GM21447 (cell line): ENCODE measurements around the gene RERG.

ENCODE experiments used
- ATAC-seq: cut with Tn5 transposase; IDR thresholded peaks from one replicate; pipeline ENCODE4 v1.9.1; 2021; ENCODE audit not compliant: unreplicated experiment

The RERG gene, protein sequence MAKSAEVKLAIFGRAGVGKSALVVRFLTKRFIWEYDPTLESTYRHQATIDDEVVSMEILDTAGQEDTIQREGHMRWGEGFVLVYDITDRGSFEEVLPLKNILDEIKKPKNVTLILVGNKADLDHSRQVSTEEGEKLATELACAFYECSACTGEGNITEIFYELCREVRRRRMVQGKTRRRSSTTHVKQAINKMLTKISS

DNA sequence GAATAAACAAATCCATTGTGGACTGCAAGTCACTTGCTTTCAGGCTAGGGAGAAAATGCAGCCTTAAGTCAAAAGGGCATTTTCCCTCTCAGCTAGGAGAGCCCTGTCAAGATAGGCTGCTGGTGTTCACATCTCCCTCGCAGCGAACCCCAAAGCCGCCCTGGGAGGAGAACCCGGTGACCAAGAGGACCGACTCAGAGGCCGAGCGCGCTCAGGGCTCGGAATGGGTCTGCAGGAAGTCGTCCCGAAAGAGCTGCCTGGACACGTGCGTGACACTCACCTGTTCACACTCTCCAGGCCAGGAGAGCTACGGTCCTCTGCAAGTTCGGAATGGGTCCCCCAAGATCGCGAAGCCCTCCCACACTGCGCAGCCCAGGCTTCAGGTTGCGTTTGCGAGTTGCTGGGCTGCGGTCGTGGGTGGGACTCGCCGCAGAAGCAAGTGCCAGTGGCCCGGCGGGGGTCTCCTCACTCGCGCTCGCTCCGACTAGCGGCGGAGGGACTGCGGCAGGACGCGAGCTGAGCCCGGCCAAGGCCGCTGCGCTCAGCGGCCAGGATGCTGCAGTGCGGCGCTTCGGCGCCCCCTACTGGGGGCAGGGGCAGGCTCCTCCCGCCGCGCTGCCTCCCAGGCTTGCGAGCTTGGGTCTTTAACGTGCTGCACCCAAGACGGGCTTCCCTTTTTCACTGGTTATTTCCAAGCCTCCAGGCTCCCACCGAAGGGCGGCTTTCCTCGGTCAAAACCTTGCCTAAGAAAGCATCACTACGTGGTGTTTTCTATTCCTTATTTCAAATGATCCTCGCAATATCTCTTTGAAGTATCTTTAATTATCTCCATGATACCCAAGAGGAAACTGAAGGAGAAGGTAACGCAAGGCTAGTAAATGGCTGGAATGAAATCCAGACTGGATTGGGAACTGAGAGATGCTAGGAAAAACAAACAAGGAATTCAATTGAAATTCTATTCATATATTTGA, at the start of gene RERG:
Gene RERG (minus strand): TSS at position 503 of the 971 bp plus-strand sequence. CDS start 3,928 bp downstream, outside the sequence.
- ATAC-seq = peak; percentile 85

DNA sequence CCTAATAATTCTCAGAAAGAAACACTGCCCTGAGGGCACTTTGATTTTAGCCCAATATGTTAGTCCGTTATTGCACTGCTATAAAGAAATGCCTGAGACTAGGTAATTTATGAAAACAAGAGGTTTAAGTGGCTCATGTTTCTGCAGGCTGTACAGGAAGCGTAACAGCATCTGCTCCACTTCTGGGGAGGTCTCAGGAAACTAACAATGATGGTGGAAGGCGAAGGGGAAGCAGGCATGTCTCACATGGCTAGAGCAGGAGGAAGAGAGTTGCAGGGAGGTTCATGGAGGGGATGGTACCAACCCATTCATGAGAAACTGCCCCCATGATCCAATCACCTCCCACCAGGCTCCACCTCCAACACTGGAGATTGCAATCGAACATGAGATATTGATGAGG, 49.4 kb upstream of the RERG start:
- ATAC-seq = no peak

- ATAC-seq = peak; percentile 87
Observed at GRCh38 chr12:15268927-15269552, 47.8 kb upstream of the RERG start.

- no peak for ATAC-seq
Observed at GRCh38 chr12:15268309-15268708, 47.1 kb upstream of the RERG start.

DNA sequence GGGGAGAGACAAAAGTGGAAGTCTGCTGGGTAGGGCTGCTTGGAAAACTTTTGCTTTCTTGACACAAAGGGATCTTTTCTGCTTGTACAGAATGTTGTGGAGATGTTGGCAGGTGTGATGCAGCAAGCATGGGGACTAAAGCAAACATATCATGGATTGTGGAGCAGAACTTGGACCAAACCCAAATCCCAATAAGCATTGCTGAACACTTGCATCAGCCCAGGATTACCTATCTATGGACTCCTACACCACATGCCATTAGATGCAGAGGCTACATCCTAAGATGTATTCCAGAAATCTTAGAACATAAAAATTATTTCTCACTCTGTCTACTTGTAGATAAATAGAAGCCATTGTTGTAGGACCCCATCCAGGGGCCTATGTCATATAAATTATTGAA, 44.7 kb upstream of the RERG start:
- no peak for ATAC-seq

- ATAC-seq = no peak
Observed at GRCh38 chr12:15256761-15257160, 35.5 kb upstream of the RERG start.

DNA sequence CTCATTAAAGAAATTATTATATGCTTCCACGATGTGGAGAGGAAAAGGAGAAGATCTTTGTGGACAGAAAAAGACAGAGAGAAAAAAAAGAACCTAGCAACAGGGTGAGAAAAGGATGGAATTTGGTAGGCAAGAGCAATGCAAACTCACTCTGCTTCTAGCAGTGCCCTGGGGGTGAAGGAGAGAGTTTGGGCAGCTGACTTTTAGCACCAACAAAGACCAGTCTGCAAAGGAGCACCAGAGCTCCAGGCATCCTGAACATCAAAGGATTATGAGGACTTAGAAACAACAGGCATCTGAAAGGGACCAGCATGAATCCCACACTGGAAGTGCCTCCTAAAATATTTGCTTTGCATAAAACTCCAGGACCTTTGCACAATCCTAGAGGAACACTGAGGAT, 32.8 kb upstream of the RERG start:
- ATAC-seq = no peak

- ATAC-seq = no peak
Observed at GRCh38 chr12:15244926-15245325, 23.7 kb upstream of the RERG start.

DNA sequence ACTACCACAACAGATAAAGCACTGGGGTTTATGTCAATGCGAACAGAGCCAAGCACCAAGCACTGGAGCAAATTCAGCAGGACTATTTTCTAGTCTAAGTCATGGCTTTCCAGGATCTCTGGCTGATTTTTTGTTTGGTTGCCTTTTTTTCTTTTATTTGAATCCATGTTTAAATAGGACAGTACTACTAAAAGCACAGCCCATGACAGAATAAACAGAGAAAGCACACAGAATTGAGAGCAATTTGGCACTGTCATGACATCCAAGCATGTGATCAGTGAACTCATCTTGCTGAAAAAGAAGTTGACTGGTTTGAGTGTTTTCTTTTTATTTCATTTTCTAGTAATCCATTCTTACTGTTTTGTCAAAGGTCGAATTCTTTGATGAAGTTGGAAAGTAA, 23.1 kb upstream of the RERG start:
- no peak for ATAC-seq

DNA sequence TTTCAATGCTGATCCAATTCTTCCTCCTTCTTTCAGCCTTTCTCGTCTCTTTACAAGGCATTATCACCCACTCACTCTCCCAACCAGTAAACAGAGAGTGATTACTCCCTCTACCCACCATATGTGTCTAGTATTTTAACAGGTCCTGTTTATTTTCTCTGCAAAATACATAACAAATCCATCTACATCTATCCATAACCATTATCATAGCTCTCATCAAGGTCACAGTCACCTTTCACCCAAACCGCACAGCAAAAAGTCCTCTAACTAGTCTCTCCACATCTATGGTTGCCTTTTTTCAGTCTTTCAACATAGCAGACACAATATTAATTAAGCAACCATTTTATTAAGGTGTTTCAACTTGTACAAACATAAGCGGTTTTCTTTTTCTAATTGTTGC, 21.9 kb upstream of the RERG start:
- ATAC-seq = no peak

- ATAC-seq = no peak
Observed at GRCh38 chr12:15240898-15241297, 19.7 kb upstream of the RERG start.

DNA sequence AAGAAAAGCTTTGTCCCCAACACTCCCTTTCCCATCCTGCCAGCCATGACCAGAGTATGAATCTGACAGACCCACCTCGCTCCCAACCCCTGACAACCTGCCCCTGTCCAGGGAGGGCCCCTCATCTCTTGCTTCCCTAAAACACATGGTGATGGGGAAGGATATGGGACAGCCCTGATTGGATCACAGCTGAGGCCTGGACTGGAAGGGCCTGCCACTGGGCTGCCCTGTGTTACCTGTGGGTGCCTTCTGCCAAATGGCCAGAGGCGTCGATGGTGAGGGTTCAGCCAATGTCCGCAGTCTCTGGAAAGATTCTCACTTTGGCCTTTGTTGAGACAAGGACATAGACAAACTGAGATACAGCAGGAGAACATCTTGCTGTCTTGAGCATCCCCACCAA, 13.3 kb upstream of the RERG start:
- ATAC-seq = no peak

DNA sequence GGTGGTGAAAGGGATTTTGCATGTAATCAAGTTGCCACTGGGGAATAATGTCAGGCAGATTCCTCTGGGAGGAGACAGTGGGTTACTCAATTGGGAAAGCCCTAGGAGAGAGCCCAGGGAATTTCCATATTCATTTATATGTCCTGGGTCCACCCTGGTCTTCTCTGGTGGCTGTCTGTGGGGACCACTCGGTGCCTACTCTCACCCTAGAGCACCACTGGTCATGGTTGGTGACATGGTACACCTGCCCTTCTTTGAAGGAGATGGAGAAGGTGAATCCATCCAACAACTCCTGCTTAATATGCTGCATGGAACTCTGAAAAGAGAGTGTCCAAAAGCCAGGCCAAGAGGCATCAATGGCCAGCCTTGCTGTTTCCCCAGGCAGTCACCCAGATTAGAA, 12.8 kb upstream of the RERG start:
- no peak for ATAC-seq

DNA sequence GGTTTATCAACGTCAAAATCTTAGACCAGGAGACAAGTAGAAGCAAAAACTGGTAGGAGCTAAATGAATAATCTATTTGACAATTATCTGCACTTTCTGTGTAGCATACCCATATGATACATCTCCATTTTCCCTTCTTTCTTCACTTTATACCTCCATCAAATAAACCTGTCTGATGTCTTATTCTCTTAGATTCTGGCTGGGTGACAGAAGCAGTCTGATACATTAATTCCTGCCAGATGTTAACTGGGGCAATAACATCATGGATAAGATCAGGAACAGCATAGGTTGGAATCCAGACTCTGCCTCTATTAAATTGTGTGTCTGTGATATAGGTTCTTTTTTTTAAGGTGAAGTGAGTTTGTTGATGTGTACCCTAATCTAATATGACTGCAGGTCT, 11.7 kb upstream of the RERG start:
- no peak for ATAC-seq

- ATAC-seq = no peak
Observed at GRCh38 chr12:15231493-15231892, 10.3 kb upstream of the RERG start.

- no peak for ATAC-seq
Observed at GRCh38 chr12:15230751-15231150, 9.5 kb upstream of the RERG start.

- no peak for ATAC-seq
Observed at GRCh38 chr12:15230137-15230536, 8.9 kb upstream of the RERG start.

DNA sequence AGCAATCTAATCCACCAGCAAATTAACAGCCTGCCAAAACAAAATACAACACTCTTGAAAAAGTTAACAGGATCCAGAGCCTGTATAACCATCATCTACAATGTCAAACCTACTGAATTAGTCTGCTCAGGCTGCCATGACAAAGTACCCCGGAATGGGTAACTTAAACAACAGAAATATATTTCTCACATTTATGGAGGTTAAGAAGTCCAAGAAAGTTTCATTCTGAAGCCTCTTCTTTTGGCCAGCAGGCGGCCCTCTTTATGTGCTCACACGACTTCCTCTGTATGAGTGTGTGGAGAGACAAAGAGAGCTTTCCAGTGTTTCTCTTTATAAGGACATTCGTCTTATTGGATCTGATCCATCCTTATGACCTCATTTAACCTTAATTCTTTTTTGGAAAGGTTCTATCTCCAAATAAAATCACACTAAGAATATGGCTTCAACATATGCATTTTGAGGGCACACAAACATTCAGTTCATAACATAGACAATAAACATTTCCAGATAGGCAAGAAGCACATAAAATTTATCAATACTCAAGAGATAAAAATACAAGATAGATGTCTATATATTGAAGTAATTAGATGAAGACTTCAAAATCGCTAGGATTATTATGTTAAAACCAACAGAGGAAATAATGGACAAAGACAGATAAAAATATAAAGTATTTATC, 5.9 kb upstream of the RERG start:
- no peak for ATAC-seq

DNA sequence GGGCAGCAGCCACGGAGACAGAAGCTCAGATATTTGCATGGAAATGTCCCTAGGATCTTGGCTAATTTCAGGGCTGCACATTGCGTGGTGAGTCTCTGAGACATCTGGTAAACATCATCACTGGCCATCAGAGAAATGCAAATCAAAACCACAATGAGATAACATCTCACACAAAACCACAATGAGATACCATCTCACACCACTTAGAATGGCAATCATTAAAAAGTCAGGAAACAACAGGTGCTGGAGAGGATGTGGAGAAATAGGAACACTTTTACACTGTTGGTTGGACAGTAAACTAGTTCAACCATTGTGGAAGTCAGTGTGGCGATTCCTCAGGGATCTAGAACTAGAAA, 4.6 kb upstream of the RERG start:
- ATAC-seq = peak; percentile 60

- ATAC-seq = no peak
Observed at GRCh38 chr12:15225136-15225862, 4.1 kb upstream of the RERG start.

DNA sequence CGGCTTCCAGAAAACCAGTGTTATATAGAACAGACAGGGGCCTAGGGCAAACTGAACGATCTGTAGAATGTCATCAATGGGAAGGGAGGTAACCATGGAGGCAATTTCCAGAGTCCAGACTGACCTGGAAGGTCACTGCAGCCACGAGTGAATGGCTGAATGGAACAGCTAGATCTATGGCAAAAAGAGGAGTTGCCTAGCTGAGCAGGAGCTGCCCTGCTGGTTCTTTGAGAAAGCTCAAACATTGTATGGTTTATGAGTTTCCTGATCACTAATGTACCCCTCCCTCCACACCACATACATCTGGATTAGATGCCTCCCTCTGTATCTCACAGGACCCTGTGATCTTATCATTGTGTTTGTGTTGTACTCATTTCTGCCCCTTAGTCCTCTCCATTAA, 1.0 kb upstream of the RERG start:
- ATAC-seq = no peak
